ENCODE results near the gene SRP19. TPM values are rescaled to one million over a fixed set of nuclear protein-coding genes. Genes with fewer than 3 reads are reported as not detected.

Gene SRP19
- total and polyA plus RNA-seq, 2 of the 8 experiments (the other 6 are each of a cell fraction or from before 2014, with no cell fraction given), result 27.5 to 79.9 TPM

- TF ChIP-seq ASH2L (IDR thresholded peaks at IDR 0.05; ENCODE audit: low read length) (no peak), SUZ12 (IDR thresholded peaks at IDR 0.05; ENCODE audit: low read length) (no peak), SIX5 (IDR thresholded peaks at IDR 0.05; ENCODE audit: low read depth, low read length) (no peak), BRCA1 (IDR thresholded peaks at IDR 0.05; ENCODE audit: low read depth, low read length) (no peak), SAP30 (IDR thresholded peaks at IDR 0.05; ENCODE audit: insufficient read depth, insufficient replicate concordance, low read length) (no peak), EZH2 (IDR thresholded peaks at IDR 0.05; ENCODE audit: low read depth, low read length, severe bottlenecking) (no peak), CHD2 (IDR thresholded peaks at IDR 0.05; ENCODE audit: low read length) (no peak), KDM1A (IDR thresholded peaks at IDR 0.05; ENCODE audit: borderline replicate concordance, low read length) (no peak)
These were observed 9.9 kb downstream of the SRP19 start (continued) for GRCh38 chr5:112870966-112871365.
